Measurements from ENCODE around the gene BAIAP2.
A peak's percentile ranks its signal among the peaks of the same experiment; 100 is the strongest.

The BAIAP2 gene

GRCh38 chr17:81053041-81053970 lies 18.4 kb downstream of the BAIAP2 start:
- DNase-seq, result no peak

- DNase-seq, result no peak
Measured at GRCh38 chr17:81054308-81054707, 19.4 kb downstream of the BAIAP2 start.

GRCh38 chr17:81054881-81055370 lies 20.0 kb downstream of the BAIAP2 start:
- no peak for DNase-seq

- DNase-seq, result peak; percentile 52 to 84 (median 76)
Measured at GRCh38 chr17:81056312-81056711, 21.4 kb downstream of the BAIAP2 start.

- DNase-seq, result peak; percentile 47 to 81 (median 64)
Measured at GRCh38 chr17:81057079-81057730, 22.3 kb downstream of the BAIAP2 start.

GRCh38 chr17:81057777-81058176 lies 22.8 kb downstream of the BAIAP2 start:
- DNase-seq, result no peak

GRCh38 chr17:81058263-81058871 lies 23.4 kb downstream of the BAIAP2 start:
- no peak for DNase-seq

- no peak for DNase-seq
Measured at GRCh38 chr17:81059026-81059425, 24.1 kb downstream of the BAIAP2 start.

- no peak for DNase-seq
Measured at GRCh38 chr17:81060416-81060815, 25.5 kb downstream of the BAIAP2 start.

- no peak for DNase-seq
Measured at GRCh38 chr17:81061027-81061735, 26.2 kb downstream of the BAIAP2 start.

GRCh38 chr17:81062014-81062780 lies 27.2 kb downstream of the BAIAP2 start:
- DNase-seq, result peak in 3 of 4 experiments; percentile 17 to 51 (median 49)

- DNase-seq, result no peak
Measured at GRCh38 chr17:81063106-81064093, 28.4 kb downstream of the BAIAP2 start.

GRCh38 chr17:81064678-81065475 lies 29.9 kb downstream of the BAIAP2 start:
- no peak for DNase-seq

GRCh38 chr17:81065500-81065899 lies 30.5 kb downstream of the BAIAP2 start:
- DNase-seq, result no peak

GRCh38 chr17:81066072-81066471 lies 31.1 kb downstream of the BAIAP2 start:
- DNase-seq, result no peak

GRCh38 chr17:81066771-81067315 lies 31.9 kb downstream of the BAIAP2 start:
- no peak for DNase-seq

GRCh38 chr17:81067391-81067811 lies 32.5 kb downstream of the BAIAP2 start:
- DNase-seq, result no peak

- DNase-seq, result no peak
Measured at GRCh38 chr17:81068411-81069134, 33.6 kb downstream of the BAIAP2 start.
